Esophagus muscularis mucosa (tissue), 4 donors: Measurements from ENCODE around the gene WFDC9.
A peak's percentile ranks its signal among the peaks of the same experiment; 100 is the strongest.

Experiments used
- CTCF ChIP-seq, 3 experiments: fragments of 200-600 bp in 2 of 3; fragments of 450-650 bp in 1 of 3; sonication (generic) in 2 of 3; IDR thresholded peaks; one replicate each; pipeline ENCODE4 v1.5.1; 2017 to 2019; ENCODE audit warnings: antibody characterized with exemption in 3 of 3, mild to moderate bottlenecking in 2 of 3, moderate library complexity in 1 of 3
- EP300 ChIP-seq: sonication (generic); formaldehyde crosslinking; IDR thresholded peaks from one replicate; pipeline ENCODE4 v1.6.1; 2017; ENCODE audit warnings: antibody characterized with exemption
- POLR2A ChIP-seq: fragments of 450-650 bp; IDR thresholded peaks from one replicate; pipeline ENCODE4 v1.6.1; 2017; ENCODE audit warnings: antibody characterized with exemption, moderate library complexity, mild to moderate bottlenecking, low read depth
- POLR2AphosphoS5 ChIP-seq, 2 donors: sonication (generic); formaldehyde crosslinking; IDR thresholded peaks; one replicate each; pipeline ENCODE4 v1.6.1; 2017; ENCODE audit warnings: antibody characterized with exemption in 2 of 2

- TF ChIP-seq POLR2A: no peak
- peak; percentile 32 to 64 (median 45) for TF ChIP-seq CTCF (IDR thresholded peaks at IDR 0.05)
- TF ChIP-seq POLR2AphosphoS5 (IDR thresholded peaks at IDR 0.05): no peak
- no peak for TF ChIP-seq EP300
These were observed 1.5 kb downstream of the WFDC9 start, which contains the start of gene WFDC10A for GRCh38 chr20:45629496-45630100.
